H1 (cell line): ENCODE measurements around the gene HORMAD2.

ENCODE experiments used
- CBX8 ChIP-seq: fragments of 300-800, 300-1000 bp; sonication (generic); IDR thresholded peaks from 2 replicates; pipeline ENCODE4 v1.7.1; 2016; ENCODE audit warnings: low read depth, low read length, borderline replicate concordance
- CREB1 ChIP-seq: IDR thresholded peaks from 2 replicates; pipeline ENCODE4 v1.6.1; 2012; ENCODE audit warnings: inconsistent platforms
- CTCF ChIP-seq, 3 experiments: IDR thresholded peaks; 1 replicate in 2 of 3; 2 replicates in 1 of 3; pipeline versions ENCODE4 v1.5.1 to v1.6.1; 2011; ENCODE audit warnings: low read length in 3 of 3, mild to moderate bottlenecking in 3 of 3, inconsistent platforms in 2 of 3, low read depth in 1 of 3, moderate library complexity in 1 of 3; ENCODE audit not compliant: insufficient read depth in 1 of 3; ENCODE audit errors: control extremely low read depth in 1 of 3
- JUND ChIP-seq: IDR thresholded peaks from 2 replicates; pipeline ENCODE4 v1.6.1; 2011; ENCODE audit warnings: mild to moderate bottlenecking, improper control_type of control experiment, low read length
- MAFK ChIP-seq: IDR thresholded peaks from 2 replicates; pipeline ENCODE4 v1.6.1; 2012; ENCODE audit warnings: low read depth, mild to moderate bottlenecking, improper control_type of control experiment, low read length

GRCh38 chr22:30128511-30128910 is 48.2 kb downstream of the HORMAD2 start:
- no peak for TF ChIP-seq JUND
- TF ChIP-seq MAFK: no peak
- TF ChIP-seq CREB1: no peak
- TF ChIP-seq CTCF (IDR thresholded peaks at IDR 0.05; ENCODE audit: control extremely low read depth in 1 of 3, insufficient read depth in 1 of 3, low read depth in 1 of 3, low read length in 3 of 3): no peak
- TF ChIP-seq CBX8: no peak
